Hepatocyte (in vitro differentiated cells): ENCODE data around the gene SEMA4B. TPM values are rescaled to one million over a fixed set of nuclear protein-coding genes. Genes with fewer than 3 reads are reported as not detected.
"Not testable (repeated sequence)": the region's sequence is repeated elsewhere in the genome, so short reads cannot be mapped to it uniquely, and the experiment has no call there.

ENCODE experiments used
- DNase-seq: peaks from one replicate; pipeline ENCODE4 v3.0.0-alpha.2; 2016; ENCODE audit warnings: low spot score
- H2AFZ ChIP-seq: fragments of 200-600 bp; sonication (generic); 2 replicates; pipeline ENCODE4 v1.6.0; 2016; ENCODE audit warnings: antibody characterized with exemption, mild to moderate bottlenecking
- H3K27ac ChIP-seq: fragments of 200-600 bp; sonication (generic); 2 replicates; pipeline ENCODE4 v1.5.1; 2016; ENCODE audit warnings: mild to moderate bottlenecking
- H3K27me3 ChIP-seq: fragments of 200-600 bp; sonication (generic); 2 replicates; pipeline ENCODE4 v1.6.1; 2016
- H3K36me3 ChIP-seq: fragments of 200-600 bp; sonication (generic); replicated peaks from 2 replicates; pipeline ENCODE4 v1.5.1; 2016; ENCODE audit warnings: low read depth; ENCODE audit not compliant: insufficient read depth
- H3K4me1 ChIP-seq: fragments of 200-600 bp; sonication (generic); 2 replicates; pipeline ENCODE4 v1.5.1; 2016; ENCODE audit warnings: mild to moderate bottlenecking, moderate library complexity; ENCODE audit not compliant: insufficient read depth
- H3K4me2 ChIP-seq: fragments of 200-600 bp; sonication (generic); 2 replicates; pipeline ENCODE4 v1.6.0; 2016
- H3K4me3 ChIP-seq: fragments of 200-600 bp; sonication (generic); 2 replicates; pipeline ENCODE4 v1.5.1; 2016; ENCODE audit warnings: mild to moderate bottlenecking
- H3K79me2 ChIP-seq: fragments of 200-600 bp; sonication (generic); 2 replicates; pipeline ENCODE4 v1.6.0; 2017; ENCODE audit warnings: mild to moderate bottlenecking
- H3K9me2 ChIP-seq: fragments of 200-600 bp; sonication (generic); replicated peaks from 2 replicates; pipeline ENCODE4 v1.6.0; 2017; ENCODE audit warnings: mild to moderate bottlenecking; ENCODE audit not compliant: insufficient read depth
- H3K9me3 ChIP-seq: fragments of 200-600 bp; sonication (generic); 2 replicates; pipeline ENCODE4 v1.5.1; 2016; ENCODE audit warnings: low read depth, mild to moderate bottlenecking
- H4K20me1 ChIP-seq: fragments of 200-600 bp; sonication (generic); 2 replicates; pipeline ENCODE4 v1.6.0; 2016; ENCODE audit warnings: mild to moderate bottlenecking; ENCODE audit not compliant: insufficient read depth, poor library complexity, severe bottlenecking
- EZH2 ChIP-seq: fragments of 200-600 bp; sonication (generic); IDR thresholded peaks from 2 replicates; pipeline ENCODE4 v1.6.1; 2016; ENCODE audit warnings: antibody characterized with exemption, mild to moderate bottlenecking, borderline replicate concordance
- EZH2phosphoT487 ChIP-seq: fragments of 200-600 bp; sonication (generic); IDR thresholded peaks from one replicate; pipeline ENCODE4 v1.6.1; 2018; ENCODE audit warnings: antibody characterized with exemption, mild to moderate bottlenecking, low read depth, moderate library complexity; ENCODE audit not compliant: unreplicated experiment, severe bottlenecking
- WGBS: methylation state at CpG from one replicate; pipeline ENCODE4 v1.1.6; 2016; ENCODE audit warnings: low lambda C conversion rate; ENCODE audit errors: missing lambda C conversion rate; 5-methylcytosine and 5-hydroxymethylcytosine counted together
- polyA plus RNA-seq: library from polyadenylated mRNA; unstranded; fragments of >200 nt; fragmentation: Nextera tagmentation; extraction: Ambion mirVana; gene quantifications from 2 replicates; pipeline ENCODE4 v1.2.1, GENCODE V29; 2016
- total RNA-seq: library from RNA; depleted of rRNA; stranded (reverse); fragments of >200 nt; gene quantifications from 2 replicates; pipeline ENCODE4 v1.2.3, GENCODE V29; 2014
- TF ChIP-seq, protein P1 (sequence below): fragments of 200-600 bp; sonication (generic); IDR thresholded peaks from 2 replicates; pipeline ENCODE4 v1.5.1; 2016; ENCODE audit warnings: antibody characterized with exemption, mild to moderate bottlenecking; ENCODE audit not compliant: poor library complexity

SEMA4B gene
- total and polyA plus RNA-seq, 2 experiments from 2014 or later = 19.2 to 43.5 TPM

DNA sequence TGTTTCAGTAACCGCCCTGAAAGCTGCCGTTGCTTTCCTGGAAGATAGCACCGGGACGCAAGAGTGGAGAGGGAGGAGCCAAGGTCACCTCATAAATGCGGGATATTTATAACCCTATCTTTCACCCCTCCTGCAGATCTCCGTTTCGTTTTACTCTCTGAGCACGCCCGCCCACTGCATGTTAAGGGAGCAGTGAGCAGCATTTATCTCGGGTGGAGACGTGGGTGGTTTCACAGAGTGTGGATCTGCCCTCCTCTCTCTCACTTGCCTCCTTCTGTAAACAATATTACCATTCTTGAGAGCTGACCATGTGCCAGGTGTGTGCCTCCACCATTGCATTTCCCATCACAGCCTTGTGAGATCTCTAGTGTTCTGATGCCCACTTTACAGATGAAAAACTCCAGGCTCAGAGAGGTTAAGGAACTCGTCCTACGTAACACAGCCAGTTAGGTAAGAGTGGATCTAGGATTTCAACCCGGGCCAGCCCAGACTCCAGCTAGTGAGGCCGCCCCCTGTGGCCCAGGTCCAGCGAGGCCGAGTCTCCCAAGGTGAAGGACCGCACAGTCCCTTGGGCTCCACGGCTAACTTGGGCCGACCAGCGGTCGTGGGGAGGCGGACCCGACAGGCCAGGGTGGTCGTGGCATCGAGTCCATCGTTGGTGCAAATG, 16.9 kb upstream of the SEMA4B start:
- Histone ChIP-seq H3K4me2 (peak overlapping the region; percentile 80), H3K4me3 (no peak overlapping the region), H4K20me1 (no peaks in the 10 kb centered on the region), H3K4me1 (peaks cover 20% of the 10 kb centered on the region), H3K79me2 (peaks cover 19% of the 10 kb centered on the region), H3K27me3 (no peaks in the 10 kb centered on the region), H3K9me3 (no peaks in the 10 kb centered on the region), H3K27ac (peak overlapping the region; percentile 96), H2AFZ (peak overlapping the region; percentile 53), H3K36me3 (no peaks in the 10 kb centered on the region), H3K9me2 (no peaks in the 10 kb centered on the region)
- DNase-seq = peak; percentile 92
- TF ChIP-seq, protein P1, sequence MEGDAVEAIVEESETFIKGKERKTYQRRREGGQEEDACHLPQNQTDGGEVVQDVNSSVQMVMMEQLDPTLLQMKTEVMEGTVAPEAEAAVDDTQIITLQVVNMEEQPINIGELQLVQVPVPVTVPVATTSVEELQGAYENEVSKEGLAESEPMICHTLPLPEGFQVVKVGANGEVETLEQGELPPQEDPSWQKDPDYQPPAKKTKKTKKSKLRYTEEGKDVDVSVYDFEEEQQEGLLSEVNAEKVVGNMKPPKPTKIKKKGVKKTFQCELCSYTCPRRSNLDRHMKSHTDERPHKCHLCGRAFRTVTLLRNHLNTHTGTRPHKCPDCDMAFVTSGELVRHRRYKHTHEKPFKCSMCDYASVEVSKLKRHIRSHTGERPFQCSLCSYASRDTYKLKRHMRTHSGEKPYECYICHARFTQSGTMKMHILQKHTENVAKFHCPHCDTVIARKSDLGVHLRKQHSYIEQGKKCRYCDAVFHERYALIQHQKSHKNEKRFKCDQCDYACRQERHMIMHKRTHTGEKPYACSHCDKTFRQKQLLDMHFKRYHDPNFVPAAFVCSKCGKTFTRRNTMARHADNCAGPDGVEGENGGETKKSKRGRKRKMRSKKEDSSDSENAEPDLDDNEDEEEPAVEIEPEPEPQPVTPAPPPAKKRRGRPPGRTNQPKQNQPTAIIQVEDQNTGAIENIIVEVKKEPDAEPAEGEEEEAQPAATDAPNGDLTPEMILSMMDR = peak; percentile 3
- TF ChIP-seq EZH2 = no peak
- 24% methylated on average over 27 of the region's 27 CpGs for WGBS

DNA sequence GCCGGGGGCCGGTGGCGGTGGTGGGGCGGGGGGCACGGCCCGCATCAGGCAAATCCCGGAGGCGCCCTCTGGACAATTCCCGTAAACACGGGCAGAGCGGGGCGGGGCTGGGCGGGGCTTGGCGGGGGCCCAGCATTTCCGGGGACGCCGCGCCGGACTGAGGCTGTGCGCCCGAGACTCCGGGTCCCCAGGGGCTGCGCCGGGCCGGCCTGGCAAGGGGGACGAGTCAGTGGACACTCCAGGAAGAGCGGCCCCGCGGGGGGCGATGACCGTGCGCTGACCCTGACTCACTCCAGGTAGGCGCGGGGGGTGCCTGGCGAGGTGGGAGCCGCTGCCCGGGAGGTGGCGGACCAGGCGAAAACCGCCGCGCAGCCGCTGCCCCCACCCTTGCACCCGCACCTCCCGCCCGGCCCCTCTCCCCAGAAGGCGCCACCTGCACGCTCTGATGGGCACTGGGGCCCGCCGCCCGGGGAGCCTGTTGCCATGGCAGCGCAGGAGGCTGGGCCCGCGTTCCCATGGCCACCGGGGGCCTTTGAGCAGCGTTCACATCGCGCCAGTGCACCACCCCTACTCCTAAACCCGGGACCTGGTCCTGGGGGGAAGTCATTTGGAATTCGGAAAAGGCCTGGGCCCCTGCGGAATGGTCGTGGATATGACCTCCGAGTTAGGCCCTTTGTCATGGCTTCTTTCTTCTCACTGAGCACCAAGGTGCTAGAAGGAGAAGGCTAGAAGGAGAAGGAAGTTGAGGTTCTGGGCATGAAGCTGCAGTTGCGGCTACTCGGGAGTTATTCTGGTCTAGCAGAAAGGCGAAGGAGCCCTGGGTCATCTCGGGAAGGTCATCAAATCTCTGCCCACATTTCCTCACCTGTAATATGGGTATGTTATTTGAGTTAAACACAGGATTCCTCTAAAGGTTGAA, 16.1 kb upstream of the SEMA4B start:
- Histone ChIP-seq H3K27me3 (no peaks in the 10 kb centered on the region), H3K27ac (peak overlapping the region; percentile 96), H3K4me3 (peak overlapping the region; percentile 53), H3K79me2 (peaks cover 27% of the 10 kb centered on the region), H2AFZ (peak overlapping the region; percentile 53), H3K4me1 (peaks cover 20% of the 10 kb centered on the region), H4K20me1 (no peaks in the 10 kb centered on the region), H3K36me3 (no peaks in the 10 kb centered on the region), H3K9me3 (no peaks in the 10 kb centered on the region), H3K4me2 (peak overlapping the region; percentile 80), H3K9me2 (no peaks in the 10 kb centered on the region)
- WGBS = 7% methylated on average over 46 of the region's 67 CpGs
- DNase-seq = peak; percentile 87
- TF ChIP-seq, protein P1 = peak; percentile 1
- no peak for TF ChIP-seq EZH2

- H3K27me3 ChIP-seq = no peaks in the 10 kb centered on the region
- no peak overlapping the region for H3K27ac ChIP-seq
- H3K9me3 ChIP-seq = no peaks in the 10 kb centered on the region
- WGBS = 89% methylated on average over 8 of the region's 8 CpGs
- peaks cover 29% of the 10 kb centered on the region for H3K79me2 ChIP-seq
- no peaks in the 10 kb centered on the region for H4K20me1 ChIP-seq
- H3K4me3 ChIP-seq = no peak overlapping the region
- DNase-seq = no peak
- H2AFZ ChIP-seq = no peak overlapping the region
- no peaks in the 10 kb centered on the region for H3K9me2 ChIP-seq
- no peak overlapping the region for H3K4me2 ChIP-seq
- H3K36me3 ChIP-seq = no peaks in the 10 kb centered on the region
- H3K4me1 ChIP-seq = peaks cover 36% of the 10 kb centered on the region
- no peak for TF ChIP-seq EZH2phosphoT487
- TF ChIP-seq, protein P1 = no peak
- TF ChIP-seq EZH2 = no peak
Observed at GRCh38 chr15:90187257-90187868, 13.8 kb upstream of the SEMA4B start.

DNA sequence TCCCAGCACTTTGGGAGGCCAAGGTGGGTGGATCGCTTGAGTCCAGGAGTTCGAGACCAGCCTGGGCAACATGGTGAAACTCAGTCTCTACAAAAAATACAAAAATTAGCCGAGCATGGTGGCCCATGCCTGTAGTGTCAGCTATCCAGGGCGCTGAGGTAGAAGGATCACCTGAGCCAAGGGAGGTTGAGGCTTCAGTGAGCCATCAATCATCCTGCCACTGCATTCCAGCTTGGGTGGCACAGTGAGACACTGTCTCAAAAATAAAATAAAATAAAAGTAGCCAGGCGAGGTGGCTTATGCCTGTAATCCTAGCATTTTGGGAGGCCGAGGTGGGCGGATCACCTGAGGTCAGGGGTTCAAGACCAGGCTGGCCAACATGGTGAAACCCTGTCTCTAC, 13.1 kb upstream of the SEMA4B start:
- H4K20me1 ChIP-seq, H3K4me2 ChIP-seq, H3K36me3 ChIP-seq, H3K27ac ChIP-seq, DNase-seq, H3K9me3 ChIP-seq, H3K9me2 ChIP-seq, H3K27me3 ChIP-seq, H3K4me3 ChIP-seq, H2AFZ ChIP-seq: not testable (repeated sequence)
- Histone ChIP-seq H3K4me1 (peaks cover 43% of the 10 kb centered on the region), H3K79me2 (peaks cover 34% of the 10 kb centered on the region)
- WGBS = 98% methylated on average over 7 of the region's 7 CpGs
